HUDEP-2 (cell line): Measurements from ENCODE around the gene CCDC83.

Experiments used
- DNase-seq, 76 experiments: peaks; one replicate each; lab custom pipeline; 2025; ENCODE audit not compliant: unreplicated experiment in 76 of 76; lab: John Stamatoyannopoulos, UW

The CCDC83 gene

DNA sequence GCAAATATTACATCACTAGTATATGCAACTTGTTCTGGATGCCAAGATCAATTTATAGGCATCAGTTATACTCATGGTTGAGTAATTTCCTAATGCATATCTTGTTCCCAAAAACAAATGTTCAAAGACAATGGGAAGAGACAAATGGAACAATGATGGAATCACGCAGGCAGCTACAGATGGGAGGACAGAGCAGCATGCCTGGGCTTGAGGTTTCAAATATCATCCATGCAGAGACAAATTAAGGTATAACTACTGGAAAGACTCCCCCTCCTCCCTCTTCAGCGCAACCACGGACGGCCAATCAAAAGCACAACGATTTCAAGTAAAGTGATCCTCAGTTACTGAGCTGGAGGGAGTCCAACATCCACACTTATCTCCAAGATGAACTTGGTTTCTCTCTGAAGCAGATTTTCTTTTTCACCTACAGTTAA, 106.8 kb downstream of the CCDC83 start:
- no peak for DNase-seq

DNA sequence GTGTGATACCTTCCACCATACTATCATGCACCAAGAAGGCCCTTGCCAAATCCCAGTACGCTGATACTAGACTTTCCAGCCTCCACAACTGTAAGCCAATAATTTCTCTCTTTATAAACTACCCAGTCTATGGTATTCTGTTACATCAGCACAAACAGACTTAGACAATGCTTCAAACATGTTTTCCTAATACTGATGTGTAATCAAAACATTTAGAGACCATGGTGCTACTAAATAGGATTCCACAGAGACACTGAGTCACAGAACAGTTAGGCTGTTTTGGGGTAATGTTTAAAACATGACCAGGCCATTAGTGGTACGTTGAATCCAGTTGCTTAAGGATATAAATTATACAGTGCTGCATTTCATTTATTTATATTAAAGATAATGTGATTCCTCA, 110.0 kb downstream of the CCDC83 start:
- DNase-seq = no peak

DNA sequence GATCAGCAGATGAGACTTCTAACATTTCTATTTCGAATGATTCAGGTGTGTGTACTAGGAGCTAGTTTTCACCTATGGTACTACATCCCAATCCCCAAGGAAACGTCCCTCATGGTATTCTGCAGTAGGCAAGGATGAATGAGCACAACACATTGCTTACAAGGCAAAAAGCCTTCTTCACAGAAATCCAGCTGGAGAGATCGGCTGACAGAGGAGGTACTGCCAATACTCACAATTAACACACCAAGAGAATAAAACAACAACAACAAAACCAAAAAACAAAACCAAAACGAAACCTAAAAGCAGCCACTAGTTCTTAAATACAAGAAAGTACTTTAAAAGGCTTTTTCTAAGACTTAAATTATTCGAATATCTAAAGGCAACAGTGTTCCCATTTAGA, 112.3 kb downstream of the CCDC83 start:
- no peak for DNase-seq
